Midbrain (tissue), 1 donor: Measurements from ENCODE around the gene FBLN7.

Source experiments
- DNase-seq: peaks from one replicate; lab custom pipeline; 2025; lab: John Stamatoyannopoulos, UW

FBLN7 gene

DNA sequence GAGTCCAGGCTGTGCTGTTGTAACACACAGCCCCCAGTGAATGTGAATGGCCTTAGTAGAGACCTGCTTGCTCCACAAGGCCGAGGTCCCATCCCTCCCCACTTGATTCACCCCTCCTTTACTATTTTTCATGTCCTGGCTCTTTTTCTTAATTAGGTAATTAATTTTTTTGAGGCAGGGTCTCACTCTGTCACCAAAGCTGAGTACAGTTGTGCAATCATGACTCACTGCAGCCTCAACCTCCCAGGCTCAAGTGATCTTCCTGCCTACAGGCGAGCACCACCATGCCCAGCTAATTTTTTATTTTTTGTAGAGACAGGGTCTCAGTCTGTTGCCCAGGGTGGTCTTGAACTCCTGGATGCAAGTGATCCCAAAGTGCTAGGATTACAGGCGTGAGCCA lies 19.3 kb downstream of the FBLN7 start:
- DNase-seq, result no peak

DNA sequence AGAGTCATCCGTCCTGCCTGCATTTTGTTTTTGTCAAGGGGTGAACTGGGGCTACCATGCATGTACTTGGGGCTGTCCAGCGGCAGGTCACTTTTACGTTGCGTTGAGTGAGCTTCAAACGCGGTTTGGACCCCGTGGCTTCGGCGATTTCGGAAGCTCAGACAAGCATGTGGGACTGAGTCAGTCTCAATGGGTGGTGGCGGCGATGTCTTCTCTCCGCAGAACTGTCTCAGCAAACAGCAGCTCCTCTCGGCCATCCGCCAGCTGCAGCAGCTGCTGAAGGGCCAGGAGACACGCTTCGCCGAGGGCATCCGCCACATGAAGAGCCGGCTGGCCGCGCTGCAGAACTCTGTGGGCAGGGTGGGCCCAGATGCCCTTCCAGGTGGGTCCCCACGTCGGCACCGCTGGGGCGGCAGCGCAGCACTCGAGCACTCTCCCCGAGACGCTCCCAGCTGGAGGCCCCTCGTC lies 21.3 kb downstream of the FBLN7 start:
- no peak for DNase-seq

DNA sequence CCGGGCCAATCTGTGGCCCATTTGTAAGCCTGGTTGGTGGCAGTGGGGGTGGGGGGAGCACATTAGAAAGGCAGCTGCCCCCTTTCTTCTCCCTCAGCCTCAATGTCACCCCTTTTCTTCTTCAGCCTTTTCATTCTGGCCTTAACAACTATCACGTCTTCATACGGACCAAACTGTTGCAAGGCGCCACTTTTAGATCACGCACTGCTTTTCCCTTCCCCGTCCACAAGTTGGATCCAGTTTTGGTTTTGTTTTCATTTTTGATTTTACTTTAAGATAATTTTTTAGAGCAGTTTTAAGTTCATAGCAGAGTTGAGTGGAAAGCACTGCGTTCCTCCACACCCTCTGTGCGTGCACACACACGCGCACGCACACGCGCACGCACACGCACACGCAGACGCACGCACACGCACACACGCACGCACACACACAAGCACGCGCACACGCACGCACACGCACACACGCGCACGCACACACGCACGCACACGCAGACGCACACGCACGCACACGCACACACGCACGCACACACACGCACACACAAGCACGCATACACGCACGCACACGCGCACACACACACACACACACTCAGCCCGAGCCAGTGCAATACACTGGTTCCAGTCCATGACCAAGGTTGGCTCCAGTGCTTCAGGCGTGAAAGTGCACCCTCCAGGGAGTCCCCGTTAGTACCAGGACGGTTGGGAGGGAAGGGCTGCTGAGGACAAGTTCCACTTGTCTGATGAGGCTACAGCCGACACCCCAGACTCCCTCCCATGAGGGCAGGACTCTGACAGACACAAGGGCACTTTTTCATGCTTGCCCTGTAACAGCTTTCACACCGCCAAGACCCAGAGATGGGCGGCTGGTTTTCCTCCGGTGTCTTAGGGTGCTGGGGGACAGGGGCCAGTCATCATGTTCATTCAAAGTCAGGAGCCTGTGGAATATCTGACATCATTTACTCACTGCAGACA lies 22.4 kb downstream of the FBLN7 start:
- no peak for DNase-seq

- no peak for DNase-seq
Observed at GRCh38 chr2:112161431-112162145, 23.4 kb downstream of the FBLN7 start.

DNA sequence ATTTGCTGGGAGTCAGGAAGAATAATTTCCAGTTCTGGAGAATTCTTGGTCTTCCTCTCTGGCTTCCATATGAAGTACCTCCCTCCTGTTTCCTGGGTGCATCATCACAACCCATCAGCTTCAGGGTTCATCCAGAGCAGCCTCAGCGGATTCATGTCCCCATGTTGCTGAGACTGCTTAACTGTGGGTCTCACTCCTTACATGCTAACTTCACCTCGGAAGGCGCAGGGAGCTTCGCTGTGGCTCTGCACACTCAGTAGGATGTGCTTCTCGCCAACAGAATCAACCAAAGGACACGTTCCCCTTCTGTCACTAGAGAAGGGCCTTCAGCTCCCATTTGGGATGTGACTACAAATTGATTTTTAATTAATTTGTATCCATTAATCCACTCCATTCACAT lies 24.2 kb downstream of the FBLN7 start:
- DNase-seq, result no peak

DNA sequence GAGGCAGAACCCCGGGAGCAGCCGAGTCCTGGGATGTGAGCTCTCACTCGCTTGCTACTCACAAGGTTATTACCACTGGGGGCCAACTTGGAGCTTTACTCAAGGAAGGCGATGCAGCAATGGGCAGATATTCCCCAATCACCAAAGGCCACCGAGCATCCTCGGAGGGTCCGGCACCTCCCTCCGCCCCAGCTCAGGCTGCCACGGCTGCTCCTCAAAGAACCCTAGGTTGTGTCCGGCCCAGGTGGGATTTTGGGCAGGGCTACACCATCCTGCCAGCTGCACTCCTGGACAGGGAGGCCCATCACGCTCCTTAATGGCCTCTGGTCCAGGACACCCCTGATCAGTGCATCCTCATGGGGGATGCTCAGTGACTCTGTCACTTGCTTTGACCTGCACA lies 24.8 kb downstream of the FBLN7 start:
- no peak for DNase-seq

DNA sequence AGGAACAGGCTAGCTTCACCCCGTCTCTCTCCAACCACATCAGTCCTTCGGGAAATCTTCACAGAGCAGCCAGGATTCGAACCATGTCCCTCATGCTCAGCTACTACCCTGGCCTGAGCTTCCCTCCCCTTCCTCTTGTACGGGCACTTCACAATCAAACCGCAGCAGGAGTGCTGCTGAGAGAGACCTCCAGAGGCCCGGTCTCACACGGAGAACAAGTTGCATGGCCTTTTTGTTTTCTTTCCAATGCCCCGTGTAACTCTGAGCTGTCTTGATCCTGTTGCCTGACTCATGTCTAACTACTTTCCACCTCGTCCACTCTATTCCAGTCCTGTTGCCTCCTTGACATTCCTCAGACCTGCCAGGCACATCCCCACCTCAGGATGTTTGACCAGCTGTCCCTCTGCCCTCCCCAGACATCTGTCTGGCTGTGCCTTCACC lies 25.4 kb downstream of the FBLN7 start:
- DNase-seq, result no peak

- no peak for DNase-seq
Observed at GRCh38 chr2:112164876-112165275, 26.7 kb downstream of the FBLN7 start.

DNA sequence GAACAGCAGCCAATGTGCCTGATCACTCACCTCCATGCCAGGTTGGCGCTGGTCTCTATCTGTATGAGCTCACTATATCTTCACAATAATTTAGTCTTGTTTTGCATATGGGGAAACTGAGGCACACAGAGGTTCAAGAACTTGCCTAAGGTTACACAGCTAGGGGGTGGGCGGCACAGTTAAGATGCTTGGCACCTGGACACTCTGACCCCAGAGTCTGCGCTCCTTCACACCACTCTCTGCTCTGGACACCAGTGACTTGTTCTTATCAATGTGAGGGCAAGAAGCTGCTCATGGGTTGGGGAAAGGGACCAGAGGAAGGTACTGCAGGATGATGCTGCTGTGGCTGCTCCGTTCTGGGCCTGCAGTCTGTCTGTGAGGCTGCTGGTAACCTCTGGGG lies 27.1 kb downstream of the FBLN7 start:
- DNase-seq, result no peak

DNA sequence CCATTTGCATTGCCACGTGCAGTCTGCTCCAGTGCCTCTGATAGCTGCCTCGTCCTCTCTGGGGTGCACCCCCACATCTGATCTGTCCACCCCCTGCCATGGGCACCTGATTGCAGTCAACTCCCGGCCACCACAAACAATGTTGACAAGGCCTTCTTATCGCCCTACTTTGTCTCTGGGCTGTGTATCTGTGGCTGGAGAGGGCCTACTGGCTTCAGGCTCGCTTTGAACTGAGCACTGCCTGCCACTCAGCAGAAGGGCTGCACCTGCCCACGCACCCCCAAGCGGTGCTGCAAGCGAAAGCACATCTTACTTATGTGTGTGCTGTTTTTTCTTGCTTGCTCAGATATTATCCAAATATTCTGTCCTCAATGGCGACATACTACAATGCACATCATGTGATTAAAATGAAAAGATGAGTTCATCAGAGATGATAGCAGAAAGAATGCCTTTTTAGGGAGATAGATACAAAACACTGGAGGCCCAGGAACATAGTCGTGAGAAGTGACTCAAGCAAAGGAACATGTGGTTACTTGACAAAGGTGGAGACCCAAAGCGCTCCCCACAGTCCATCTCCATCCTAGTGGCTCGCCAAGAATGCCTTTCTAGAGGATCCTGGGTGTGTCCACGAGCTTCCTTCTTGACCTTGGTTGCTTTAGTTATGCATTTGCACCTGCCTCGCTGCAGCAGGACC lies 28.8 kb downstream of the FBLN7 start:
- no peak for DNase-seq

GRCh38 chr2:112168422-112169124 lies 30.4 kb downstream of the FBLN7 start:
- no peak for DNase-seq

GRCh38 chr2:112170495-112170894 lies 32.3 kb downstream of the FBLN7 start:
- no peak for DNase-seq

DNA sequence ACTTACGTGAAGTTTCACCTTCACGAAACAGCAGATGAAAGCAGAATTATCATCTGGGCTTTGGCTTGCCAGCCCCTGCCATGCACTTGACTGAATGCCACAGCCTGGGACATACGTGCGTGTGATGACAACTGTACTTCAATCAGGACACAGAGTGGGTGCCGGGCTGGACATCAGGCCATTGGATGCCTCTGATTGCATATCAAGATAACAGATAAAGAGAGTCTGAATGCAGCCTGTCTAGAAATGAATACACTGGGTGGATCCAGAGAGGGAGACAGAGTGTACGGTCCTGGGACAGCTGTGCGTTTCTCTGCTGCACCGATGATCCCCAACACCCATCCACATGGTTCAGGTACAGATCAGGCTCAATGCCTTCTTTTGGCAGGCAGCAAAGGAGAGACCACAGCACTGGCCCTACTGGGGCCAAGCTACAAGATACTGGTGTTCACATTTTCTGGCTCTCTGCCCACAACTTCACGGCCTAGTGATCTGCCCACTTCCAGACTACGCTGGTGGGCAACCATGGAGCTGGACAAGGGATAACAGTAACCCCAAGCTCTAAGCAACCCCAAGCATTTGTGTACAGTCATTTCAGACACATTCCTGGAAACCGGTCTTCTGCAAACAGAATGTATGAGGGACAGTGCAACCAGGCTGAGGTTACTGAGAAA lies 35.6 kb downstream of the FBLN7 start:
- no peak for DNase-seq

GRCh38 chr2:112174383-112174782 lies 36.2 kb downstream of the FBLN7 start:
- DNase-seq, result no peak

DNA sequence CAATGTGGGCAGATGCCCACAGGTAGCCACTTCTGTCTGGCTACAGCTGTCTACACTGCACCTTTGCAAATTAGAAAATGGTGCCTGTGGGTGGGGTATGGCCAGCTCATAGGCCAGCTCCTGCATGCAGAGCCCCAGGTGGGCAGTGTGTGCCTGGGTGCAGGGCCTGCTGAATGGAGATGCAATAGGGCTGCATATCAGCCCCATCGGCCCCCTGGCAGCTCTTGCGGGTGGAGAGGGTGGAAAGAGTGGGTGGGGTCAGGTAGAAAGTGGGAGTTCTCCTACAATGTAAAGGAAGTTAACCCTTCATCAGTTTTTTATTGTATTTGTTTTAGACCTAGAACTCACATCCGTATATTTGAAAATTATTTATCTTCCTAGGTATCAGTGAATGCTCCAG lies 37.1 kb downstream of the FBLN7 start:
- no peak for DNase-seq

DNA sequence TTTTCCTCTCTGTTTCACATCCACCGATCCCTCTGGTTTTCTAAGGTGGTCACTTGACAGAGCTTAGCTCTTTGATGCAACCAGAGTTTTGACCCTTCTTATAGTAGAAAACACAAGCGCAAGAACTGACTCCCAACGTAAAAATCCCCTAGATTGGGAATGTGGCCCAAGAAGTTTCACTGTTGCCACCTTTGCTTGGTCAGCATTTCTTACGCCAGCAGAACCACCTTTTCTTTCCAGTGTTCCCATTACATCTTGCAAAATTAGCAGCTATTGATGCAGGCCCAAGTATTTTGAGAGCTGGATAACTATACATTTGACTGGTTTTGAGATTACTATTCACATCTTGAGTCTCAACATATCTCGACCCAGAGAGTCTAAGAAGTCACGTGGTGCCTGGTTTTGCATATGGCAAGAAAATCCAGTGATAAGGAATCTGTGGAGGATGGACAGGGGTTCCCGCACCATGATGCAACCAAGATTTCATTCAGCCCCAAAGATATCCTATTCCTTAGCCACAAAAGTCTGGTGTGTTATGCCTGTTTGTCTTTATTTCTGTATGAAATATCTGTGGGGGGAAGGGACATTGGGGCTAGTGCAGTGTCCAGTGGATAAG lies 37.9 kb downstream of the FBLN7 start:
- no peak for DNase-seq

- DNase-seq, result no peak
Observed at GRCh38 chr2:112181571-112182290, 43.5 kb downstream of the FBLN7 start.

DNA sequence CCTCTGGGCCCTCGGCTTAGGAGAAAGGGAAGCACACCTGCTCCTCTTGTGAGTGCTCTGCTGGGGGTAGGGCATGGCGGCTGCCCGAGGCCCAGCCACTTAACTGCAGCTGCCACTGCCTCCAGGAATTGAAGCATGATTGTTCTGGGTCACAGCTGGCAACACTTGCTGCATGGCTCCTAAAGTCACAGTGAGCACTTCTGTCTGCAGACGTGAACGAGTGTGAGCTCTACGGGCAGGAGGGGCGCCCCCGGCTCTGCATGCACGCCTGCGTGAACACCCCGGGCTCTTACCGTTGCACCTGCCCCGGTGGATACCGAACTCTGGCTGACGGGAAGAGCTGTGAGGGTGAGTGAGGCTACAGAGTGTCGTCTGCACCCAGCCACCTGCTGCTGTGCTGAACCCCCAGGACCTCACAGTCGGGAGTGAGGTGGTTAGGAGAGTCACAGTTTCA lies 44.4 kb downstream of the FBLN7 start:
- no peak for DNase-seq

GRCh38 chr2:112183327-112184025 lies 45.3 kb downstream of the FBLN7 start:
- DNase-seq, result no peak
